Measurements from ENCODE around the gene EPN2. TPM values are rescaled to one million over a fixed set of nuclear protein-coding genes. Genes with fewer than 3 reads are reported as not detected.

The EPN2 gene
- total and polyA plus RNA-seq, 10 of the 15 experiments (the other 5 are each of a cell fraction or from before 2014, with no cell fraction given): 0.26 to 8.4 (median 4.7) TPM

- TF ChIP-seq, protein P1, sequence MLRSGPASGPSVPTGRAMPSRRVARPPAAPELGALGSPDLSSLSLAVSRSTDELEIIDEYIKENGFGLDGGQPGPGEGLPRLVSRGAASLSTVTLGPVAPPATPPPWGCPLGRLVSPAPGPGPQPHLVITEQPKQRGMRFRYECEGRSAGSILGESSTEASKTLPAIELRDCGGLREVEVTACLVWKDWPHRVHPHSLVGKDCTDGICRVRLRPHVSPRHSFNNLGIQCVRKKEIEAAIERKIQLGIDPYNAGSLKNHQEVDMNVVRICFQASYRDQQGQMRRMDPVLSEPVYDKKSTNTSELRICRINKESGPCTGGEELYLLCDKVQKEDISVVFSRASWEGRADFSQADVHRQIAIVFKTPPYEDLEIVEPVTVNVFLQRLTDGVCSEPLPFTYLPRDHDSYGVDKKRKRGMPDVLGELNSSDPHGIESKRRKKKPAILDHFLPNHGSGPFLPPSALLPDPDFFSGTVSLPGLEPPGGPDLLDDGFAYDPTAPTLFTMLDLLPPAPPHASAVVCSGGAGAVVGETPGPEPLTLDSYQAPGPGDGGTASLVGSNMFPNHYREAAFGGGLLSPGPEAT (IDR thresholded peaks at IDR 0.05; ENCODE audit: low read depth): peak; percentile 59; the same call in 1 of the 2 replicates
- TF ChIP-seq RAD51 (IDR thresholded peaks at IDR 0.05): no peak
- TF ChIP-seq ZNF24 (IDR thresholded peaks at IDR 0.05): no peak
- TF ChIP-seq RELA (IDR thresholded peaks at IDR 0.05; ENCODE audit: borderline replicate concordance, partially characterized antibody): peak; percentile 17
- no peak for TF ChIP-seq RFX5 (IDR thresholded peaks at IDR 0.05; ENCODE audit: low read depth, low read length)
- TF ChIP-seq SPI1 (IDR thresholded peaks at IDR 0.05; ENCODE audit: borderline replicate concordance, insufficient read depth, low read depth, low read length): peak; percentile 86
- TF ChIP-seq NRF1 (conservative IDR thresholded peaks at IDR 0.05; ENCODE audit: low read depth, low read length): no peak
- no peak for TF ChIP-seq CBX3 (IDR thresholded peaks at IDR 0.05; ENCODE audit: borderline replicate concordance, low read depth)
- TF ChIP-seq SIN3A (IDR thresholded peaks at IDR 0.05; ENCODE audit: low read depth, low read length): no peak
- peak; percentile 63; the same call in 1 of the 2 replicates for TF ChIP-seq MTA3 (IDR thresholded peaks at IDR 0.05; ENCODE audit: borderline replicate concordance, low read length)
- no peak for TF ChIP-seq REST (IDR thresholded peaks at IDR 0.05; ENCODE audit: low read depth, low read length)
- no peak for TF ChIP-seq TAF1 (IDR thresholded peaks at IDR 0.05; ENCODE audit: borderline replicate concordance, low read depth, low read length)
- TF ChIP-seq POLR2AphosphoS2 (IDR thresholded peaks at IDR 0.05; ENCODE audit: low read depth, low read length): no peak
- no peak for TF ChIP-seq SP1 (IDR thresholded peaks at IDR 0.05; ENCODE audit: low read depth, low read length)
- TF ChIP-seq ZNF274 (IDR thresholded peaks at IDR 0.05; ENCODE audit: insufficient read depth, insufficient read length): no peak
- TF ChIP-seq CBX5 (IDR thresholded peaks at IDR 0.05; ENCODE audit: low read depth): no peak
- no peak for TF ChIP-seq CHD1 (IDR thresholded peaks at IDR 0.05; ENCODE audit: low read depth, low read length)
- no peak for TF ChIP-seq RAD21 (IDR thresholded peaks at IDR 0.05; ENCODE audit: insufficient read depth, low read depth, low read length)
- TF ChIP-seq FOS (IDR thresholded peaks at IDR 0.05; ENCODE audit: borderline replicate concordance, extremely low read depth, insufficient read length): no peak
- TF ChIP-seq SMARCA5 (IDR thresholded peaks at IDR 0.05): 0 out of 2 replicates have a peak, but pooled peaks have one; percentile 46
- TF ChIP-seq ZNF592 (IDR thresholded peaks at IDR 0.05): no peak
Observed at GRCh38 chr17:19306160-19307111, 69.3 kb downstream of the EPN2 start (continued).

Data from GM12878 (cell line).